Neural cell (in vitro differentiated cells): ENCODE results near the gene OSBPL1A. TPM values are rescaled to one million over a fixed set of nuclear protein-coding genes. Genes with fewer than 3 reads are reported as not detected.

ENCODE experiments used
- H2AFZ ChIP-seq: fragments of 200-600, 300-800 bp; sonication (generic), shearing (Covaris generic); 2 replicates; pipeline ENCODE4 v1.6.0; 2014; ENCODE audit warnings: low read depth, mild to moderate bottlenecking, antibody characterized with exemption, low read length, moderate library complexity
- H3F3A ChIP-seq: fragments of 200-600 bp; shearing (Covaris generic); 2 replicates; pipeline ENCODE4 v1.6.1; 2016; ENCODE audit warnings: mild to moderate bottlenecking, moderate library complexity, mixed read lengths, antibody characterized with exemption, low read length; ENCODE audit not compliant: insufficient read depth, poor library complexity, severe bottlenecking
- H3K27ac ChIP-seq: fragments of 200-600, 300-800 bp; sonication (generic), shearing (Covaris generic); 2 replicates; pipeline ENCODE4 v1.5.1; 2014; ENCODE audit warnings: mild to moderate bottlenecking, low read length, moderate library complexity
- H3K27me3 ChIP-seq: fragments of 300-800, 200-600 bp; sonication (generic), shearing (Covaris generic); 2 replicates; pipeline ENCODE4 v1.6.0; 2014; ENCODE audit warnings: mild to moderate bottlenecking, low read depth, low read length, moderate library complexity; ENCODE audit not compliant: insufficient read depth
- H3K36me3 ChIP-seq: fragments of 300-800, 200-600 bp; sonication (generic), shearing (Covaris generic); 2 replicates; pipeline ENCODE4 v1.5.1; 2014; ENCODE audit warnings: mild to moderate bottlenecking, antibody characterized with exemption, low read length, moderate library complexity; ENCODE audit not compliant: insufficient read depth
- H3K4me2 ChIP-seq: fragments of 300-800, 200-600 bp; sonication (generic), shearing (Covaris generic); 2 replicates; pipeline ENCODE4 v1.6.0; 2014; ENCODE audit warnings: mild to moderate bottlenecking, low read length
- H3K4me3 ChIP-seq: fragments of 300-800, 200-600 bp; sonication (generic), shearing (Covaris generic); 2 replicates; pipeline ENCODE4 v1.5.1; 2014; ENCODE audit warnings: mild to moderate bottlenecking, low read length, moderate library complexity
- H3K79me2 ChIP-seq: fragments of 200-600 bp; shearing (Covaris generic); replicated peaks from 2 replicates; pipeline ENCODE4 v1.6.0; 2014; ENCODE audit warnings: mild to moderate bottlenecking, low read length, moderate library complexity; ENCODE audit not compliant: insufficient read depth
- H3K9ac ChIP-seq: fragments of 300-800, 200-600 bp; sonication (generic), shearing (Covaris generic); 2 replicates; pipeline ENCODE4 v1.6.1; 2016; ENCODE audit warnings: mild to moderate bottlenecking, low read length, mixed read lengths
- H3K9me2 ChIP-seq: fragments of 200-600 bp; shearing (Covaris generic); 2 replicates; pipeline ENCODE4 v1.6.1; 2016; ENCODE audit warnings: mild to moderate bottlenecking, low read length, mixed read lengths; ENCODE audit not compliant: insufficient read depth
- H3K9me3 ChIP-seq: fragments of 200-600, 300-800 bp; sonication (generic), shearing (Covaris generic); 2 replicates; pipeline ENCODE4 v1.6.1; 2016; ENCODE audit warnings: mild to moderate bottlenecking, mixed run types, low read length, moderate library complexity, mixed read lengths
- H4K20me1 ChIP-seq: fragments of 200-600 bp; shearing (Covaris generic); 2 replicates; pipeline ENCODE4 v1.6.1; 2016; ENCODE audit warnings: mild to moderate bottlenecking, mixed run types; ENCODE audit not compliant: insufficient read depth
- CTCF ChIP-seq: fragments of 450-650 bp; IDR thresholded peaks from 2 replicates; pipeline ENCODE4 v1.5.1; 2014; ENCODE audit warnings: antibody characterized with exemption, mild to moderate bottlenecking, moderate library complexity; ENCODE audit not compliant: poor library complexity, severe bottlenecking
- EP300 ChIP-seq: fragments of 450-650 bp; conservative IDR thresholded peaks from 2 replicates; pipeline ENCODE4 v1.6.1; 2014; ENCODE audit warnings: antibody characterized with exemption, mild to moderate bottlenecking, moderate library complexity; ENCODE audit not compliant: poor library complexity, severe bottlenecking
- EZH2 ChIP-seq: fragments of 200-600, 300-800 bp; shearing (Covaris generic), sonication (generic); IDR thresholded peaks from 2 replicates; pipeline ENCODE4 v1.6.1; 2014; ENCODE audit warnings: antibody characterized with exemption, low read length, borderline replicate concordance, mild to moderate bottlenecking; ENCODE audit not compliant: insufficient read depth, poor library complexity, severe bottlenecking
- MXI1 ChIP-seq: fragments of 450-650 bp; conservative IDR thresholded peaks from 2 replicates; pipeline ENCODE4 v1.6.1; 2014; ENCODE audit warnings: antibody characterized with exemption, mild to moderate bottlenecking; ENCODE audit not compliant: poor library complexity, severe bottlenecking
- POLR2AphosphoS5 ChIP-seq: IDR thresholded peaks from 2 replicates; pipeline ENCODE4 v1.6.1; 2012
- RAD21 ChIP-seq: fragments of 450-650 bp; conservative IDR thresholded peaks from 2 replicates; pipeline ENCODE4 v1.6.1; 2014; ENCODE audit warnings: antibody characterized with exemption, mild to moderate bottlenecking, moderate library complexity
- REST ChIP-seq: IDR thresholded peaks from 2 replicates; pipeline ENCODE4 v1.6.1; 2012; ENCODE audit warnings: borderline replicate concordance
- SMC3 ChIP-seq: fragments of 450-650 bp; conservative IDR thresholded peaks from 2 replicates; pipeline ENCODE4 v1.6.1; 2014; ENCODE audit warnings: antibody characterized with exemption, mild to moderate bottlenecking, moderate library complexity; ENCODE audit not compliant: poor library complexity
- TAF1 ChIP-seq: IDR thresholded peaks from 2 replicates; pipeline ENCODE4 v1.6.1; 2012; ENCODE audit warnings: low read depth
- polyA plus RNA-seq: library from polyadenylated mRNA; depleted of rRNA; stranded (reverse); fragments of >200 nt; gene quantifications from 2 replicates; pipeline ENCODE4 v1.2.3, GENCODE V29; 2014

Gene OSBPL1A
- polyA plus RNA-seq, 1 donor from 2014 or later = 24.9 TPM

GRCh38 chr18:24219561-24220317 lies 177.9 kb downstream of the OSBPL1A start:
- no peak overlapping the region for H3K4me3 ChIP-seq

GRCh38 chr18:24214913-24215312 lies 182.7 kb downstream of the OSBPL1A start:
- Histone ChIP-seq H3K9me2 (no peaks in the 10 kb centered on the region), H3K9ac (no peak overlapping the region), H3K36me3 (no peaks in the 10 kb centered on the region), H3K27me3 (no peaks in the 10 kb centered on the region), H3K27ac (no peak overlapping the region), H3F3A (no peaks in the 10 kb centered on the region), H3K79me2 (no peaks in the 10 kb centered on the region), H3K4me2 (no peak overlapping the region), H3K9me3 (no peaks in the 10 kb centered on the region), H3K4me3 (no peak overlapping the region), H2AFZ (no peak overlapping the region), H4K20me1 (no peaks in the 10 kb centered on the region)
- TF ChIP-seq CTCF (no peak), EP300 (no peak), SMC3 (no peak), MXI1 (no peak)

More at GRCh38 chr18:24219561-24220317, 177.9 kb downstream of the OSBPL1A start:
- no peaks in the 10 kb centered on the region for H3F3A ChIP-seq
- H3K9me2 ChIP-seq = no peaks in the 10 kb centered on the region
- H2AFZ ChIP-seq = no peak overlapping the region
- TF ChIP-seq MXI1 = no peak
- TF ChIP-seq RAD21 = no peak
- TF ChIP-seq POLR2AphosphoS5 = no peak
- TF ChIP-seq SMC3 = no peak
- TF ChIP-seq TAF1 = no peak
- TF ChIP-seq EP300 = no peak
- TF ChIP-seq CTCF = no peak
- TF ChIP-seq EZH2 = no peak
- no peak for TF ChIP-seq REST
- H3K36me3 ChIP-seq = no peaks in the 10 kb centered on the region
- no peak overlapping the region for H3K27ac ChIP-seq
- H3K79me2 ChIP-seq = no peaks in the 10 kb centered on the region
- no peaks in the 10 kb centered on the region for H3K27me3 ChIP-seq
- no peak overlapping the region for H3K4me2 ChIP-seq
- no peaks in the 10 kb centered on the region for H4K20me1 ChIP-seq
- no peak overlapping the region for H3K9ac ChIP-seq
- no peaks in the 10 kb centered on the region for H3K9me3 ChIP-seq
